ENCODE data around the gene NCAPG2.
"Not testable (repeated sequence)": the region's sequence is repeated elsewhere in the genome, so short reads cannot be mapped to it uniquely, and the experiment has no call there.

The NCAPG2 gene

DNA sequence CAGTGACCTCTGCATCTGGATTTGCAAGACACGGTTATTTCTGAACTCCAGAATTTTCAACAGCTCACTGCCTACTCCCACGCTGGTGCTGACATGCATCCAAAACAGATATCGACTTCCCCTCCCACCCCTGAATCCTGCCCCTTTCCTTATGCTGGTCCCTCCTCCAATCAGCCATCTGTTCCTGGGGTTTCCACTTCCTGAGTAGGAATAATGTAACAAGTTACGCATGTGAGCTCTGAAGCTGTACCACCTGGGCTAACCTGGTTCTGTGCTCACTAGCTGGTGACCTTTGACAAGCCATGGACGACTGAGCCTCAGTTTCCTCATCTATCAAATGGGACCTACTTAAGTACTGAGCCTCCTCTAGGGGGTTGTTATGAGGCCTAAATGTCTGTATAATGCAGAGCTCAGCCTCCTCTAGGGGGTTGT lies 1.7 kb upstream of the NCAPG2 start:
- Mint-ChIP-seq H3K27me3 (no peaks in the 10 kb centered on the region), H3K4me3 (peak overlapping the region; percentile 89), H3K36me3 (ENCODE audit: low read depth) (peaks cover 23% of the 10 kb centered on the region), H3K4me1 (peaks cover 42% of the 10 kb centered on the region), H3K27ac (no peak overlapping the region), H3K9me3 (no peaks in the 10 kb centered on the region)
- no peak for DNase-seq
- no peak for ATAC-seq

DNA sequence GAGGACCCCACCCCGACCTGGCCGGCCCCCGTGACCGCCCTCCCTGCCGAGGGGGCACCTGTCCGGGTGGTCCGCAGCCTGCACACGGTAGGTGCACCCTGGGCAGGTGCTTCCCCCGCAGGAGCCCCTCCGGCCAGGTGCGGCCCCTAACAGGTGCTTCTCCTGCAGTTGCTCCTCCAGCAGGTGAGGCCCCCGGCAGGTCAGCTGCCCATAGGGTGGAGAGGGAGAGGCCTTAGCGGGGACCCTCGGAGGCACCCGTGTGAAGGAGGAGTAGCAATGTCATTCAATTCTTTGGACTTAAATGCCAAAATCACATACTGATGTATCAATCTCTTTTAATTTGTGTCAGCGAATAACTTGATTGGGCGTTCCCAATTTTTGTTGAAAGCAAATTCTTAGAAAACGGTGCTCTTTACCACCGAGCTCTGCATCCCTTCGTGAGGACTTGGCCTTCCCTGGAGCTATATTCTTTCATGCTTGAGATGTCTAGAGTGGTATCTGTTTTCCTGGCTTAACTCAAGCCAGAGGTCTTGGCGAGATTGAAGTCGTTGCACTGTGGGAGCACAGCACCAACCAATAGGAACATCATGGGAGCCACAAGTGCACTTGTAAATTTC lies 738 bp upstream of the NCAPG2 start:
- Mint-ChIP-seq H3K27me3 (no peaks in the 10 kb centered on the region), H3K9me3 (no peaks in the 10 kb centered on the region), H3K27ac (peak overlapping the region; percentile 15), H3K4me3 (peak overlapping the region; percentile 89), H3K36me3 (ENCODE audit: low read depth) (peaks cover 31% of the 10 kb centered on the region), H3K4me1 (peaks cover 43% of the 10 kb centered on the region)
- DNase-seq: no peak
- no peak for ATAC-seq

DNA sequence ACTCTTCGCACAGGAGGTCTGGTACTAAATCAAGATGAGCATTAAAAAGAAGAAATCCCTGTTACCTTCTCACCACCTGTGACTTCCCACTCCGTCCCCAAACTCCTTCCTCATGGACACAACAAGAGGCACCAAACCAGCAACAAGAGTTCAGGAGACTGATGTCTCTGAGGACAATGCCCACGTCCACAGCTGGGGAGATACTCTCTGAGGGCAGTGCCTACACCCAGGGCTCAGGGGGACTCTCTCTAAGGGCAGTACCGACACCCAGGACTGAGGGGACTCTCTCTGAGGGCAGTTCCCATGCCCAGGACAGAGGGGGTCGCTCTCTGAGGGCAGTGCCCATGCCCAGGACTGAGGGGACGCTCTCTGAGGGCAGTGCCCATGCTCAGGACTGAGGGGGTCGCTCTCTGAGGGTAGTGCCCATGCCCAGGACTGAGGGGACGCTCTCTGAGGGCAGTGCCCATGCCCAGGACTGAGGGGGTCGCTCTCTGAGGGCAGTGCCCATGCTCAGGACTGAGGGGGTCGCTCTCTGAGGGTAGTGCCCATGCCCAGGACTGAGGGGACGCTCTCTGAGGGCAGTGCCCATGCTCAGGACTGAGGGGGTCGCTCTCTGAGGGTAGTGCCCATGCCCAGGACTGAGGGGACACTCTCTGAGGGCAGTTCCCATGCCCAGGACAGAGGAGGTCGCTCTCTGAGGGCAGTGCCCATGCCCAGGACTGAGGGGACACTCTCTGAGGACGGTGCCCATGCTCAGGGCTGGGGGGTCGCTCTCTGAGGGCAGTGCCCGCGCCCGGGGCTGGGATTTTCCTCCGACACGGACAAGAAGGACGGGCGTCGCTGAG lies 703 bp downstream of the NCAPG2 start:
- DNase-seq, H3K27me3 Mint-ChIP-seq, H3K9me3 Mint-ChIP-seq, ATAC-seq: not testable (repeated sequence)
- Mint-ChIP-seq H3K36me3 (ENCODE audit: low read depth) (peaks cover 40% of the 10 kb centered on the region), H3K4me1 (peaks cover 43% of the 10 kb centered on the region), H3K27ac (peak overlapping the region; percentile 77), H3K4me3 (peak overlapping the region; percentile 89)

DNA sequence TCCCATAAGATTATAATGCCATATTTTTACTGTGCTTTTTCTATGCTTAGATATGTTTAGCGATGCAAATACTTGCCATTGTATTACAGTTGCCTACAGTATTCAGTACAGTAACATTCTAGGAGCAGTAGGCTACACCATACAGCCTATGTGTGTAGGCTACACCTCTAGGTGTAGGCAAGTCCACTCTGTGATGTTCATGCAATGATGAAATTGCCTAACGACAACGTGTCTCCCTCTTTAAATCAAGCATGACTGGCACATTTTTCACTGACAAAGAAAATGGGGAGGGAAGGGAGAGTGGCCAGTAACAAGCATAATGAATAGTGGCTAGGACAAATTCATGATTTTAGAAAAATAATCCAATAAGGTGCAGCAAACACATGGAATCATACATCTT lies 1.7 kb downstream of the NCAPG2 start:
- Mint-ChIP-seq H3K27me3 (no peaks in the 10 kb centered on the region), H3K9me3 (no peaks in the 10 kb centered on the region), H3K4me1 (peaks cover 43% of the 10 kb centered on the region), H3K36me3 (ENCODE audit: low read depth) (peaks cover 49% of the 10 kb centered on the region), H3K27ac (peak overlapping the region; percentile 74), H3K4me3 (peak overlapping the region; percentile 89)
- no peak for ATAC-seq
- DNase-seq: no peak

DNA sequence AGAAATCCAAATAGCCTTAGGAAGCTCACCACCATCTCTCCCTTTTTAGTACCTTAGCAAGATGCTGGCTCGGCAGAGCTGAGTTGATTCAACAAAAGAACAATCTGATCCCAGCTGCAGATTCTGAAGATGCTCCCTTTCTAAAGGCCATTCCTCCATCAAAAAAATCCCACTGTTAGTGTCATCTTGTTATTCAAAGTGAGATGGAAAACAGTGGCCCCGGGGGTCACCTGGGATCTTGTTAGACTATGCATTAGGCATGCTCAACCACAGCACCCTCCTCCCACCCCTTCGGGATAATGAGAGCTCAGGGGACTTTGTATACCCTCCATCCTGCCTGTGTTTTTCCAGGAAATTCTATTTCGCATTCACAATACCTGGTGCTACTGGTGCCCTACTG lies 2.4 kb downstream of the NCAPG2 start:
- H3K27ac Mint-ChIP-seq: no peak overlapping the region
- peaks cover 53% of the 10 kb centered on the region for H3K36me3 Mint-ChIP-seq (ENCODE audit: low read depth)
- ATAC-seq: no peak
- H3K4me1 Mint-ChIP-seq: peaks cover 43% of the 10 kb centered on the region
- H3K9me3 Mint-ChIP-seq: no peaks in the 10 kb centered on the region
- DNase-seq: no peak
- no peaks in the 10 kb centered on the region for H3K27me3 Mint-ChIP-seq
- peak overlapping the region; percentile 89 for H3K4me3 Mint-ChIP-seq

DNA sequence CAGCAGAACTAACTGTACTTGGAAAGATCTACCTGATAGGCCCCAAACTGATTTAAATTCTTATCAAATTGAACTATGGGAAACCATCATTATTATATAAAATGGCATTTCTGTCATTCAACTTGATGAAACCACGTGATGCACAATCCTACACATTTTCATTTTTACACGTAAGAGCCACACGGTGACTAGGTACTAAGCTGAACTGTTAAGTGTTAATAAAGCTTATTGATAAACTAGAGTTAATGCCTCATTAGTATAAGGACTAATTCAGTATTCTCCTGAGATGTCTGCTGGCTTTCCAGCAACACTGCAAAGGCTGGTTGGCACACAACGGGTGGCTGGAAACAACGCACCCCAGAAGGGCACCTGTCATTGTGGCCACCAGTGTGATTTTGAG lies 4.6 kb downstream of the NCAPG2 start:
- DNase-seq (no peak), ATAC-seq (no peak)
- Mint-ChIP-seq H3K36me3 (ENCODE audit: low read depth) (peaks cover 69% of the 10 kb centered on the region), H3K9me3 (no peaks in the 10 kb centered on the region), H3K4me1 (peaks cover 36% of the 10 kb centered on the region), H3K27ac (no peak overlapping the region), H3K27me3 (no peaks in the 10 kb centered on the region), H3K4me3 (no peak overlapping the region)

DNA sequence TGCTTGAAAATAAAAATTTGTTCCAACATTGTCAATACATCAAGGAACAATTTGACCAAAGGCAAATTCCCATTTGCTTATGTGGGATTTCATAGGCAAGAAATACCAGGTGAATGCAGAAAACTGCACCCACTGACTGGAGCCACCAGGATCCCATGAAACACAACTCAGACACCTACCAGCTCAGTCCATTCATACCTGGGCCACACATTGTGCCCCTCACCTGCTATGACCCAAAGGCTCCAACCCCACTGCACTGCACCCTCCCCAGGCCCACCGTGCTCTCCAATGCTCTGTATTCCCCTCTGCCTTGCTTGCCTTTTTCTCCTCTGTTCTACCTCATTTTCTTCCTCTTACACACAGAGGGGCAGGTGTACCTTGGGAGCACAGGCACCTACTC lies 5.3 kb downstream of the NCAPG2 start:
- Mint-ChIP-seq H3K27ac (no peak overlapping the region), H3K9me3 (no peaks in the 10 kb centered on the region), H3K36me3 (ENCODE audit: low read depth) (peaks cover 74% of the 10 kb centered on the region), H3K4me1 (peaks cover 36% of the 10 kb centered on the region), H3K4me3 (no peak overlapping the region), H3K27me3 (no peaks in the 10 kb centered on the region)
- ATAC-seq (no peak), DNase-seq (no peak)

DNA sequence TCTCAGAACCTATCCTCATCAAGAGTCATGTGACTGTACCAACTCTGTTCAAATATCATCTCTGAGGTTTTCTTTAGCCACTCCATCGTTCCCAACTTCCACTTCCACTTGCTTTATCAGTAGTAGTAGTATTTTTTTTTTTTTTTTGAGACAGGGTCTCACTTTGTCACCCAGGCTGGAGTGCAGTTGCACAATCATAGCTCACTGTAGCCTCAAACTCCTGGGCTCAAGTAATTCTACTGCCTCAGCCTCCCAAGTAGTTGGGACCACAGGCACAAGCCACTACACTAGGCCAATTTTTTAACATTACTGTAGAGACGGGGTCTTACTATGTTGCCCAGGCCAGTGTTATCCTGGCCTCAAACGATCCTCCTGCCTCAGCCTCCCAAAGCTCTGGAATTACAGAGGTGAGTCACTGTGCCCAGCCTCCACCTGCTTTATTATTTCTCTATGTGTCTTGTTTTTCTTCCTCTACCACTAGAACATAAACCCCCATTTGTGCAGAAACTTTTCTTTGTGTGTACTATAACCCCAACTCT lies 5.9 kb downstream of the NCAPG2 start:
- ATAC-seq: no peak
- H3K27ac Mint-ChIP-seq: no peak overlapping the region
- H3K4me3 Mint-ChIP-seq: no peak overlapping the region
- H3K36me3 Mint-ChIP-seq (ENCODE audit: low read depth): peaks cover 76% of the 10 kb centered on the region
- H3K27me3 Mint-ChIP-seq: no peaks in the 10 kb centered on the region
- DNase-seq: no peak
- H3K4me1 Mint-ChIP-seq: peaks cover 36% of the 10 kb centered on the region
- H3K9me3 Mint-ChIP-seq: no peaks in the 10 kb centered on the region

DNA sequence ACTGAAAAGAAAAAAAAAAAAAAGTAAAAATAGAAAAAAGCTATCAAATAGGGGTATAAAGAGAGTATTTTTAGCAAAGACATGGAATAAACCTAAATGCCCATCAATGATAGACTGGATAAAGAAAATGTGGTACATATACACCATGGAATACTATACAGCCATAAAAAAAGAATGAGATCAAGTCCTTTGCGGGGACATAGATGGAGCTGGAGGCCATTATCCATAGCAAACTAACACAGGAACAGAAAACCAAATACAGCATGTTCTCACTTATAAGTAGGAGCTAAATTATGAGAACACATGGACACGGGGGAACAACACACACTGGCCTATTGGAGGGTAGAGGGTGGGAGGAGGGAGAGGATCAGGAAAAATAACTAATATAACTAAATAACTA lies 7.0 kb downstream of the NCAPG2 start:
- ATAC-seq: not testable (repeated sequence)
- Mint-ChIP-seq H3K4me1 (peaks cover 25% of the 10 kb centered on the region), H3K36me3 (ENCODE audit: low read depth) (peaks cover 71% of the 10 kb centered on the region)

DNA sequence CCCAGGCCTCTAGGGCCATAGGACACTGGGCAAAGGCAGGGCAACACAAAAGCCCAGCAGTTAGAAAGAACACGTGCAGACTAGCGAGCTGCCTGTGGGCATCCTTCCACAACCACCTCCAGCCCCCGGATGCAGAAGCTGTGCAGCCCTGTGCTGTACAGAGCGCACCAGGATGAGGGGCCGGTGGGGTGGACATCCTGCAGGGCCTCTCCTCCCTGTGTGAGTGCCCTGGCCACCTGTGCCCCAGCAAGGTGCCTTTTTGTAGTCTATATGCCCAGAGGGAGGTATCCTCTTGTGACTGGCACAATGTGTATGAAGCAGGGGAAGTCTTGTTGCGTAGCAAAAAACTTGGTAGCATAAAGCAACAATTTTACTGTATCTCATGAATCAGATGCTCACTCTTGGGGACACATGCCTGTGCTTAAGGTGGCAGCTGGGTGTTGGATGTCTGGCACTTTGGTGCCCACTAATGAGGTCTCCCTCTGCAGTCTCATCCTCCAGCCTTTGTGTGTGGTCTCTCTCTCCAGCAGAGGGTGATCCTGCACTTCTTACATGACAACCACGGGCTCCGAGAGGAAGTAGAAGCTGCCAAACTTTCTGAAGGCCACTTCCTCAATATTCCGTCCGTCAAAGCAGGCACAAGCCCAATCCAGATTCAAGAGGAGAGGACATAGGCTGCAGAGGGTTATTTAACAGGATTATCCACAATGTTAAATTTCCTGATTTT lies 8.7 kb downstream of the NCAPG2 start:
- Mint-ChIP-seq H3K4me1 (peaks cover 8% of the 10 kb centered on the region), H3K4me3 (no peak overlapping the region), H3K27me3 (no peaks in the 10 kb centered on the region), H3K9me3 (no peaks in the 10 kb centered on the region), H3K36me3 (ENCODE audit: low read depth) (peaks cover 62% of the 10 kb centered on the region), H3K27ac (peak overlapping the region; percentile 53)
- peak; percentile 66 for ATAC-seq
- DNase-seq: no peak

More for the DNA sequence above, 7.0 kb downstream of the NCAPG2 start:
- not testable (repeated sequence) for H3K27me3 Mint-ChIP-seq, H3K4me3 Mint-ChIP-seq, DNase-seq, H3K9me3 Mint-ChIP-seq, H3K27ac Mint-ChIP-seq

DNA sequence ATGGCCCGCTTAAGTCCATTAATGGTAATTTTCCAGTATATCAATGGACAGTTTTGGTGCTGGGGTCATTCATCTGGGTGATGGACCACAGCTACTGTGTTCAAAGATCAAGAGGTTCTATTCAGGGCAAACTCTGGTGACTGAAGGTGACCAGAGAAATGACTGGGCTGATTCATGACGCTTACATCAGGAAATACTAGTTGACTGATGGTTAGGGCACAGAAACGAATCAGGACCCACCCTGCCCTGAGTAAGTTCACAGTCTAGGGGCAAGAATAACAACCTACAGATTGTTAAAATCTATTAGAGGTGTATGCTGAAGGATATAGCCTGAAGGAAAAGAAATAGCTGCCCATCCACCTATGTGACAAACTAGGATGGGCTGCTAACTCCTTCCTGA lies 9.5 kb downstream of the NCAPG2 start:
- no peak overlapping the region for H3K4me3 Mint-ChIP-seq
- peaks cover 4% of the 10 kb centered on the region for H3K4me1 Mint-ChIP-seq
- H3K36me3 Mint-ChIP-seq (ENCODE audit: low read depth): peaks cover 57% of the 10 kb centered on the region

DNA sequence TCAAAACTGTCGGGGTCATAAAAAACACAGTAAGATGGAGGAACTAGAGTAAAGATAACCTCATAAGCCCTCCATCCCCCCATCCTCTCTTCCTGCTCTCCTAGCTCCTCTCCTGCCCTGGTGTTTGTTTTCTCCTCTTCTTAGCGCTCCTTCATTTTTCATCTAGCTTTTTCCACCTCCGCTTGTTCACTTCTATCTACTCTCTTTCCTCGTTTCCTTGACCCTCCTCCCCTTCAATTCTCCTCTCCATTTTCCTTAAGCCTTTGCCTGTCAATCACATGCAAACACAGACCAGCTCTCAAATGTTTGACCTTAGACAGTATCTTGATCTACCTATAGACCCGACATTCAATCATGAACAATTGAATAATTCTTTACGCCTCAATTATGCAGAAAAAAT lies 10.0 kb downstream of the NCAPG2 start:
- H3K36me3 Mint-ChIP-seq (ENCODE audit: low read depth): peaks cover 59% of the 10 kb centered on the region
- no peak for DNase-seq
- peaks cover 4% of the 10 kb centered on the region for H3K4me1 Mint-ChIP-seq
- no peaks in the 10 kb centered on the region for H3K27me3 Mint-ChIP-seq
- H3K9me3 Mint-ChIP-seq: no peaks in the 10 kb centered on the region
- H3K4me3 Mint-ChIP-seq: no peak overlapping the region
- ATAC-seq: no peak
- no peak overlapping the region for H3K27ac Mint-ChIP-seq

More for the DNA sequence above, 9.5 kb downstream of the NCAPG2 start:
- Mint-ChIP-seq H3K27me3 (no peaks in the 10 kb centered on the region), H3K9me3 (no peaks in the 10 kb centered on the region), H3K27ac (no peak overlapping the region)
- no peak for DNase-seq
- no peak for ATAC-seq

DNA sequence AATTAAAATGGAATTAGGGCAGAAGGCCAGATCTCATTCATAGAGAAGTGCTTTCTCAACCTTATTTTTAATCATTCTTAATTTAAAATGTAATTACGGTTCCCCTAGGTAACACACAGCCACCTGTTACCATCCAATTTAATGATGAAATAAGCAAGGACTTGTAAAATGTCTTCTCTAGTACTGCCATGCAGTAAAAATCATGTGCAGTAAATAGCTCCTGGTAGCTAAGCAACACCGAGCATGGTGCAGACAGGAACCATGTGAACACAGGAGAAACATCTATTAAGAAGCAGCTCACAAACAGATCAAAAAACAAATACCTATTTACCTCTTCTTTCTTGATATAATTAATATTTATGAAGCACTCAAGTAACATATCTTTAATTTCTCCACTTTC lies 15.1 kb downstream of the NCAPG2 start:
- H3K36me3 Mint-ChIP-seq (ENCODE audit: low read depth): peaks cover 57% of the 10 kb centered on the region
- DNase-seq (no peak), ATAC-seq (no peak)
- H3K4me1 Mint-ChIP-seq: no peaks in the 10 kb centered on the region
- H3K27ac Mint-ChIP-seq: no peak overlapping the region
- H3K4me3 Mint-ChIP-seq: no peak overlapping the region
- H3K27me3 Mint-ChIP-seq: no peaks in the 10 kb centered on the region
- H3K9me3 Mint-ChIP-seq: no peaks in the 10 kb centered on the region

DNA sequence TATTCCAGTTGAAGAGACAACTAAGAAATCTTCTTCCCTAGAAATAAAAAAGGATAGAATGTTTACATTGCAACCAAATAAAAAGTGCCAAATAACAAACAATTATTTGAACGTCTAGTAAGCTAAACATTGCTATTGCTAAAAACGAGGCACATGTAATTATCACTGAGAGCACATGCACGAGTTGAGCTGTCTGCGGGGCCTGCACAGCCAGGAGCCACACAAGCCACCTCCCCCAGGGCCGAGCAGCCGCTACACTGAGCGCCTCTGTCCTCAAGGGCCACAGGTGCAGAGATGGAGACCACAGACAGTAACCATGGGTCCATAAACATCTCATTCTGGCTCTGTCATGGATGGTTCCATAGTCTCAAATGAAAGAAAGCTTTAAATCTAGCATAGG lies 17.2 kb downstream of the NCAPG2 start:
- H3K9me3 Mint-ChIP-seq: no peaks in the 10 kb centered on the region
- no peak for ATAC-seq
- no peak for DNase-seq
- no peak overlapping the region for H3K27ac Mint-ChIP-seq
- H3K36me3 Mint-ChIP-seq (ENCODE audit: low read depth): peaks cover 62% of the 10 kb centered on the region
- H3K4me1 Mint-ChIP-seq: no peaks in the 10 kb centered on the region
- no peak overlapping the region for H3K4me3 Mint-ChIP-seq
- no peaks in the 10 kb centered on the region for H3K27me3 Mint-ChIP-seq

All from activated naive CD8-positive, alpha-beta T cell treated with anti-CD3 and anti-CD28 coated beads, Interleukin-2, amount 50 U/mL, for 24 hours (primary cell).